Parathyroid adenoma (tissue), 2 donors: ENCODE measurements around the gene MFSD6.
A peak's percentile ranks its signal among the peaks of the same experiment; 100 is the strongest.

Experiments
- H2AFZ ChIP-seq: fragments of 300-600 bp; sonication (generic); one replicate; pipeline ENCODE4 v1.7.0; 2017; ENCODE audit warnings: antibody characterized with exemption, mild to moderate bottlenecking
- H3K27ac ChIP-seq: fragments of 300-600 bp; sonication (generic); one replicate; pipeline ENCODE4 v1.7.0; 2017
- H3K27me3 ChIP-seq: fragments of 300-600 bp; sonication (generic); one replicate; pipeline ENCODE4 v1.7.0; 2017; ENCODE audit warnings: low read length; ENCODE audit not compliant: control insufficient read depth, insufficient read depth
- H3K36me3 ChIP-seq: fragments of 300-600 bp; sonication (generic); one replicate; pipeline ENCODE4 v1.7.0; 2017; ENCODE audit warnings: low read length; ENCODE audit not compliant: control insufficient read depth, insufficient read depth
- H3K4me1 ChIP-seq: fragments of 300-600 bp; sonication (generic); one replicate; pipeline ENCODE4 v1.7.0; 2017; ENCODE audit warnings: control low read depth
- H3K4me2 ChIP-seq: fragments of 300-600 bp; sonication (generic); one replicate; pipeline ENCODE4 v1.7.0; 2017; ENCODE audit warnings: low read length
- H3K4me3 ChIP-seq: fragments of 300-600 bp; sonication (generic); one replicate; pipeline ENCODE4 v1.7.0; 2017; ENCODE audit warnings: low read depth, low read length
- H3K79me2 ChIP-seq: fragments of 300-600 bp; sonication (generic); one replicate; pipeline ENCODE4 v1.7.0; 2017; ENCODE audit warnings: control low read depth
- H3K9ac ChIP-seq: fragments of 300-600 bp; sonication (generic); one replicate; pipeline ENCODE4 v1.7.0; 2017; ENCODE audit warnings: mild to moderate bottlenecking
- H3K9me3 ChIP-seq: fragments of 300-600 bp; sonication (generic); one replicate; pipeline ENCODE4 v1.7.0; 2017; ENCODE audit warnings: low read length; ENCODE audit not compliant: control insufficient read depth
- TF ChIP-seq, protein P1 (sequence below): fragments of 300-600 bp; sonication (generic); IDR thresholded peaks from one replicate; pipeline ENCODE4 v1.7.0; 2017; ENCODE audit warnings: antibody characterized with exemption, mild to moderate bottlenecking
- donor health status: primary hyperparathyroidism.

MFSD6 gene

DNA sequence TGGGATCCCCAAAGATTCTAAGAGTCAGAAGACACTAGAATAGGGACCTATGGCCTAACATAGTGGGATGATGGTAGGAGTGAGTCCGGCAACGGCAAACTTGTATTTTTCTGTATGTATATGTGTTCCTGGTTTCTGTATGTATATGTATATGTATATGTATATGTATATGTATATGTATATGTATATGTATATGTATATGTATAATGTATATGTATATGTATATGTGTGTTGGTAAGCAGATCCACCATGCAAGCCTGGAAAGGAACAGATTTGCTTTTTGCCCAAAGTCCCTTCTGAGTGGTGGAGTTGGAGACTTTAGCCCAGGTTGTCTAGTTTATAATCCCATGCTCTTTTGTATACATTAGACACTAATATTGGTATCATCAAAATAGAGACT is 46.6 kb downstream of the MFSD6 start:
- no peaks in the 10 kb centered on the region for H3K27me3 ChIP-seq
- H3K4me1 ChIP-seq = peaks cover 27% of the 10 kb centered on the region
- H3K9ac ChIP-seq = no peak overlapping the region
- no peak overlapping the region for H3K4me3 ChIP-seq
- H3K79me2 ChIP-seq = peaks cover 34% of the 10 kb centered on the region
- no peak overlapping the region for H3K27ac ChIP-seq
- TF ChIP-seq, protein P1, sequence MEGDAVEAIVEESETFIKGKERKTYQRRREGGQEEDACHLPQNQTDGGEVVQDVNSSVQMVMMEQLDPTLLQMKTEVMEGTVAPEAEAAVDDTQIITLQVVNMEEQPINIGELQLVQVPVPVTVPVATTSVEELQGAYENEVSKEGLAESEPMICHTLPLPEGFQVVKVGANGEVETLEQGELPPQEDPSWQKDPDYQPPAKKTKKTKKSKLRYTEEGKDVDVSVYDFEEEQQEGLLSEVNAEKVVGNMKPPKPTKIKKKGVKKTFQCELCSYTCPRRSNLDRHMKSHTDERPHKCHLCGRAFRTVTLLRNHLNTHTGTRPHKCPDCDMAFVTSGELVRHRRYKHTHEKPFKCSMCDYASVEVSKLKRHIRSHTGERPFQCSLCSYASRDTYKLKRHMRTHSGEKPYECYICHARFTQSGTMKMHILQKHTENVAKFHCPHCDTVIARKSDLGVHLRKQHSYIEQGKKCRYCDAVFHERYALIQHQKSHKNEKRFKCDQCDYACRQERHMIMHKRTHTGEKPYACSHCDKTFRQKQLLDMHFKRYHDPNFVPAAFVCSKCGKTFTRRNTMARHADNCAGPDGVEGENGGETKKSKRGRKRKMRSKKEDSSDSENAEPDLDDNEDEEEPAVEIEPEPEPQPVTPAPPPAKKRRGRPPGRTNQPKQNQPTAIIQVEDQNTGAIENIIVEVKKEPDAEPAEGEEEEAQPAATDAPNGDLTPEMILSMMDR = no peak
- no peaks in the 10 kb centered on the region for H3K36me3 ChIP-seq
- no peak overlapping the region for H2AFZ ChIP-seq
- H3K9me3 ChIP-seq = no peaks in the 10 kb centered on the region
- no peak overlapping the region for H3K4me2 ChIP-seq

DNA sequence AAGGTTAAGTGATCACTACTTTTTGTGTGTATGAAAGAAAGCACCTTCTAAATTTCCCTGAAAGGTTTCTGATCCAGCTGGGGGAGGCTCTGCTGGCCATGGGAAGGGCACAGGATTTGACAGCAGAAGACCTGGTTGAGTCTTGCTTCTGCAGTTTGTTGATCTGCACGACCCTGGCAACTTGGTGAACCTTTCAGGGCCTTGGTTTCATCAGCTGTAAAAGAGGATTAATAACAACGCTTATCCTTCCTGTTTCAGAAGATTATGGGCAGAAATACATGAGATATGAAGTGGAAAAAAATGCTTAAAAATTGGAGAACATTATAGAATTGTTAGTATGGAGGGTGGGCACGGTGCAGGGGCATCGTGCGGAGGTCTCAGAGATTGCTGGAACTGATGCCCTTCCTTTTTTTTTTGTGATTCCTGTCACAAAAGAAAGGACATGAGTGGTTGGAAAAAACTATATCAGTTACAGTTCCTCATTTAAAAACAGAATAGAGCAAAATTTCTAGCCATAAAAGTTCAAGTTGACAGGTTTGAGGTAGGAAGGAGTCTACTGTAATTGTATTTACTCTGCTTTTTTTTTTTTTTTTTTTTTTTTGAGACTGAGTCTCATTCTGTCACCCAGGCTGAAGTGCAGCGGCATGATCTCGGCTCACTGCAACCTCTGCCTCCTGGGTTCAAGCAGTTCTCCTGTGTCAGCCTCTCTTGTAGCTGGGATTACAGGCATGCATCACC is 47.4 kb downstream of the MFSD6 start:
- H3K27me3 ChIP-seq = no peaks in the 10 kb centered on the region
- no peaks in the 10 kb centered on the region for H3K36me3 ChIP-seq
- no peak overlapping the region for H3K9ac ChIP-seq
- H3K9me3 ChIP-seq = no peaks in the 10 kb centered on the region
- H3K4me3 ChIP-seq = no peak overlapping the region
- no peak overlapping the region for H3K4me2 ChIP-seq
- H3K27ac ChIP-seq = no peak overlapping the region
- TF ChIP-seq, protein P1 = no peak
- H3K4me1 ChIP-seq = peaks cover 33% of the 10 kb centered on the region
- H2AFZ ChIP-seq = no peak overlapping the region
- peaks cover 35% of the 10 kb centered on the region for H3K79me2 ChIP-seq

DNA sequence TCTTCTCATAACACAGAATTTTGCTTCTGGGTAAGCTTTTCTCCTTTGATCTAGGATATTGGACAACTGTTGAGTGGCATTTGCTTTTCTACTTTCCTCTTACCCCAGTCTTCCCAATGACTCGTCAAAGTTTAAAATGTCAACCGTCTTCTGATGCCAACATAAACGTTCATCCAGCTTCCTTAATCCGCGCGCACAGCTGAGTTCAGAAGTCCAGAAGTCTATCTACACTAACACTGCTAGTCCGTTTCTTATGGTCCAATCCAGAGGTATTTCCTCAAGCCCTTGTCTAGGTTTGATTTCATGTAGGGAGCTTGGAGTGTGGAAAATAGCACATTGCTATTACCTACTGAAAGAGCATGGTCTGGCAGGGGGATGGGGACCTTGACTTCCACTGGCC is 48.7 kb downstream of the MFSD6 start:
- Histone ChIP-seq H3K36me3 (no peaks in the 10 kb centered on the region), H2AFZ (no peak overlapping the region), H3K79me2 (peaks cover 39% of the 10 kb centered on the region), H3K4me3 (no peak overlapping the region), H3K9ac (no peak overlapping the region), H3K9me3 (no peaks in the 10 kb centered on the region), H3K27ac (peak overlapping the region; percentile 24), H3K27me3 (no peaks in the 10 kb centered on the region), H3K4me1 (peaks cover 41% of the 10 kb centered on the region), H3K4me2 (no peak overlapping the region)
- TF ChIP-seq, protein P1 = no peak

DNA sequence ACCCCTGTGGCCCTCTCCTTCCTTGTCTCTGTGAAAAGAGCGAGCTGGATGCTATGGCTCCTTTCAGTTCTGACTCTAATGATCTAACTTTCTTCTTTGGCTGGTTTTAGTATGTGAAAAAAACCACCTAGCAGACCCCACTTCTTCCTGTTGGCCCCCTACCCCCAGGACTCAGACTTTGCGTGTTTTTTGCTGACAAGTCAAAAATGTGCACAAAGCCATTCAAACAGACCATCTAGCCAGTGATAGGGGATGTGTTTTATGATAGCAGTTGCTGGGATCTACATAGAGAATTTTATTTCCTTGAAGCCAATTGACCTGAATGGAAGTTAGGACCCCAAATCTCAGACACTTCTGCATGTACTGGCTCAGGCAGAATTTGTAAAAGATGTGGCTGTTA is 49.1 kb downstream of the MFSD6 start:
- H2AFZ ChIP-seq = no peak overlapping the region
- no peaks in the 10 kb centered on the region for H3K9me3 ChIP-seq
- no peak overlapping the region for H3K4me2 ChIP-seq
- H3K79me2 ChIP-seq = peaks cover 43% of the 10 kb centered on the region
- no peaks in the 10 kb centered on the region for H3K36me3 ChIP-seq
- H3K4me3 ChIP-seq = no peak overlapping the region
- peak overlapping the region; percentile 90 for H3K27ac ChIP-seq
- no peaks in the 10 kb centered on the region for H3K27me3 ChIP-seq
- peaks cover 42% of the 10 kb centered on the region for H3K4me1 ChIP-seq
- H3K9ac ChIP-seq = no peak overlapping the region
- TF ChIP-seq, protein P1 = no peak
